A549 (cell line): ENCODE data around the gene KLHDC8A. TPM values are rescaled to one million over a fixed set of nuclear protein-coding genes. Genes with fewer than 3 reads are reported as not detected.

Experiments
- ATAC-seq, 2 experiments: fragments of 200-7000 bp in 1 of 2; fragments of >200 bp in 1 of 2; cut with Nextera tagmentation in 1 of 2; cut with Tn5 transposase in 1 of 2; 3 replicates each; pipeline versions ENCODE4 v1.8.0 to v1.9.1; 2018 to 2020; ENCODE audit warnings: mild to moderate bottlenecking in 1 of 2, moderate library complexity in 1 of 2
- CTCF ChIA-PET: fragments of 300-600 bp; sonication (Branson Sonifier 250); formaldehyde crosslinking; extraction: SDS; loops from one replicate; lab custom pipeline; 2021; ENCODE audit warnings: antibody characterized with exemption, inconsistent platforms; lab: Yijun Ruan, JAX
- POLR2A ChIA-PET: fragments of 350-600 bp; formaldehyde crosslinking; extraction: SDS; loops from one replicate; lab custom pipeline; 2021; ENCODE audit warnings: antibody characterized with exemption, inconsistent platforms; lab: Yijun Ruan, JAX
- DNase-seq, 2 experiments: peaks; one replicate each; pipeline versions ENCODE4 v3.0.0 to v3.0.0-alpha.2; 2011 to 2016; ENCODE audit warnings: low read depth in 1 of 2, low spot score in 1 of 2
- FAIRE-seq: peaks from 2 replicates; lab custom pipeline; 2011; peaks lifted over from hg19 to GRCh38; lab: Jason Lieb, UNC
- H3K27ac ChIP-seq, 2 experiments: fragments of >200 bp; sonication (Bioruptor Twin); formaldehyde crosslinking; 3 replicates each; pipeline ENCODE4 v1.5.1; 2016 to 2017
- H3K4me1 ChIP-seq: fragments of >200 bp; sonication (Bioruptor Twin); formaldehyde crosslinking; 3 replicates; pipeline ENCODE4 v1.6.1; 2016
- H3K4me2 ChIP-seq: fragments of >200 bp; sonication (Bioruptor Twin); formaldehyde crosslinking; 3 replicates; pipeline ENCODE4 v1.6.1; 2016
- H3K4me3 ChIP-seq: fragments of >200 bp; sonication (Bioruptor Twin); formaldehyde crosslinking; 3 replicates; pipeline ENCODE4 v1.5.1; 2016
- H3K9me3 ChIP-seq: fragments of >200 bp; sonication (Bioruptor Twin); formaldehyde crosslinking; 3 replicates; pipeline ENCODE4 v1.6.1; 2016
- BCL3 ChIP-seq: fragments of >200 bp; sonication (Bioruptor Twin); formaldehyde crosslinking; IDR thresholded peaks from 3 replicates; pipeline ENCODE4 v1.6.1; 2016
- CEBPB ChIP-seq, 2 experiments: fragments of >200 bp in 1 of 2; sonication (Bioruptor Twin) in 1 of 2; formaldehyde crosslinking in 1 of 2; IDR thresholded peaks; 2 replicates each; pipeline ENCODE4 v1.6.1; 2012 to 2016
- CHD2 ChIP-seq: fragments of 150-350 bp; IDR thresholded peaks from 2 replicates; pipeline ENCODE4 v1.6.1; 2014; ENCODE audit warnings: low read length; ENCODE audit not compliant: partially characterized antibody
- CHD4 ChIP-seq: fragments of 200-600 bp; sonication (generic); IDR thresholded peaks from 2 replicates; pipeline ENCODE4 v1.6.1; 2016; ENCODE audit warnings: antibody characterized with exemption, mild to moderate bottlenecking, borderline replicate concordance
- E2F6 ChIP-seq: IDR thresholded peaks from 2 replicates; pipeline ENCODE4 v1.6.1; 2012; ENCODE audit warnings: low read depth, borderline replicate concordance
- EHF ChIP-seq: fragments of 250-450 bp; sonication (Bioruptor Pico); IDR thresholded peaks from 2 replicates; pipeline ENCODE4 v1.5.0; 2020; ENCODE audit warnings: mild to moderate bottlenecking
- EHMT2 ChIP-seq: fragments of 200-600 bp; sonication (generic); IDR thresholded peaks from 2 replicates; pipeline ENCODE4 v1.6.1; 2016; ENCODE audit warnings: antibody characterized with exemption, low read depth, mild to moderate bottlenecking, moderate library complexity
- FOSB ChIP-seq: fragments of 250-450 bp; sonication (Bioruptor Pico); IDR thresholded peaks from 2 replicates; pipeline ENCODE4 v1.5.0; 2020; ENCODE audit warnings: mild to moderate bottlenecking, moderate library complexity
- FOXS1 ChIP-seq: fragments of 250-450 bp; sonication (Bioruptor Pico); IDR thresholded peaks from 2 replicates; pipeline ENCODE4 v1.5.0; 2020; ENCODE audit warnings: mild to moderate bottlenecking, moderate library complexity
- GATA3 ChIP-seq: IDR thresholded peaks from 2 replicates; pipeline ENCODE4 v1.6.1; 2012; ENCODE audit warnings: borderline replicate concordance
- HDAC2 ChIP-seq: fragments of 200-600 bp; sonication (generic); IDR thresholded peaks from 2 replicates; pipeline ENCODE4 v1.6.1; 2016
- HES2 ChIP-seq: fragments of >200 bp; sonication (Bioruptor Twin); formaldehyde crosslinking; IDR thresholded peaks from 2 replicates; pipeline ENCODE4 v1.6.1; 2016
- HEYL ChIP-seq: fragments of 250-450 bp; sonication (Bioruptor Pico); IDR thresholded peaks from 2 replicates; pipeline ENCODE4 v1.8.0; 2021; ENCODE audit warnings: mild to moderate bottlenecking, moderate library complexity
- HOXA7 ChIP-seq: fragments of 250-450 bp; sonication (Bioruptor Pico); IDR thresholded peaks from 2 replicates; pipeline ENCODE4 v1.5.0; 2020; ENCODE audit warnings: mild to moderate bottlenecking, moderate library complexity
- HOXB13 ChIP-seq: fragments of 250-450 bp; sonication (Bioruptor Pico); IDR thresholded peaks from 2 replicates; pipeline ENCODE4 v1.5.0; 2020; ENCODE audit warnings: low read depth, mild to moderate bottlenecking, moderate library complexity
- HOXB5 ChIP-seq: fragments of 250-450 bp; sonication (Bioruptor Pico); IDR thresholded peaks from 2 replicates; pipeline ENCODE4 v1.5.0; 2020; ENCODE audit warnings: mild to moderate bottlenecking, moderate library complexity
- KDM5A ChIP-seq: fragments of 200-600 bp; sonication (generic); IDR thresholded peaks from 2 replicates; pipeline ENCODE4 v1.6.1; 2016; ENCODE audit warnings: antibody characterized with exemption, mild to moderate bottlenecking
- MAFK ChIP-seq: fragments of 450-650 bp; IDR thresholded peaks from 2 replicates; pipeline ENCODE4 v1.6.1; 2014; ENCODE audit not compliant: partially characterized antibody
- MYC ChIP-seq: IDR thresholded peaks from 2 replicates; pipeline ENCODE4 v1.6.1; 2012; ENCODE audit warnings: mild to moderate bottlenecking, inconsistent platforms, low read length, improper control_type of control experiment, borderline replicate concordance
- NFE2L2 ChIP-seq: fragments of 150-350 bp; conservative IDR thresholded peaks from 2 replicates; pipeline ENCODE4 v1.6.1; 2014; ENCODE audit warnings: low read length
- NPAS2 ChIP-seq: fragments of 250-450 bp; sonication (Bioruptor Pico); IDR thresholded peaks from 2 replicates; pipeline ENCODE4 v1.8.0; 2022; ENCODE audit warnings: mild to moderate bottlenecking, moderate library complexity, borderline replicate concordance
- NR3C1 ChIP-seq: fragments of >200 bp; sonication (Bioruptor Twin); formaldehyde crosslinking; IDR thresholded peaks from 3 replicates; pipeline ENCODE4 v1.6.1; 2017
- POLR2A ChIP-seq: IDR thresholded peaks from 2 replicates; pipeline ENCODE4 v1.6.1; 2012; ENCODE audit warnings: mild to moderate bottlenecking, low read length
- POLR2AphosphoS2 ChIP-seq: conservative IDR thresholded peaks from 2 replicates; pipeline ENCODE4 v1.6.1; 2012; ENCODE audit warnings: low read length, improper control_type of control experiment, inconsistent platforms
- RAD21 ChIP-seq, 2 experiments: fragments of >200 bp in 1 of 2; sonication (Bioruptor Twin) in 1 of 2; formaldehyde crosslinking in 1 of 2; IDR thresholded peaks in 1 of 2; conservative IDR thresholded peaks in 1 of 2; 2 replicates in 1 of 2; 3 replicates in 1 of 2; pipeline ENCODE4 v1.6.1; 2012 to 2018; ENCODE audit warnings: inconsistent platforms in 1 of 2
- RARB ChIP-seq: fragments of 250-450 bp; sonication (Bioruptor Pico); IDR thresholded peaks from 2 replicates; pipeline ENCODE4 v1.8.0; 2021; ENCODE audit warnings: mild to moderate bottlenecking, moderate library complexity
- RCOR1 ChIP-seq: fragments of 150-350 bp; IDR thresholded peaks from 2 replicates; pipeline ENCODE4 v1.6.1; 2014; ENCODE audit warnings: antibody characterized with exemption, low read length, low read depth
- REST ChIP-seq: fragments of 200-600 bp; sonication (generic); IDR thresholded peaks from 2 replicates; pipeline ENCODE4 v1.6.1; 2016; ENCODE audit warnings: antibody characterized with exemption, mild to moderate bottlenecking, moderate library complexity
- RNF2 ChIP-seq: fragments of 200-600 bp; sonication (generic); IDR thresholded peaks from 2 replicates; pipeline ENCODE4 v1.6.1; 2016; ENCODE audit warnings: low read depth, mild to moderate bottlenecking, antibody characterized with exemption, moderate library complexity, borderline replicate concordance
- TFCP2L1 ChIP-seq: fragments of 250-450 bp; sonication (Bioruptor Pico); IDR thresholded peaks from 2 replicates; pipeline ENCODE4 v1.5.0; 2021; ENCODE audit warnings: mild to moderate bottlenecking
- ZFP36 ChIP-seq: fragments of 450-650 bp; IDR thresholded peaks from 2 replicates; pipeline ENCODE4 v1.6.1; 2014; ENCODE audit warnings: borderline replicate concordance; ENCODE audit not compliant: partially characterized antibody
- ZNF302 ChIP-seq: fragments of 250-450 bp; sonication (Bioruptor Pico); IDR thresholded peaks from 2 replicates; pipeline ENCODE4 v1.9.0; 2021; ENCODE audit warnings: inconsistent platforms, mild to moderate bottlenecking, moderate library complexity
- WGBS: methylation state at CpG from one replicate; pipeline ENCODE4 v1.1.6; 2017; ENCODE audit errors: missing lambda C conversion rate; 5-methylcytosine and 5-hydroxymethylcytosine counted together
- polyA plus RNA-seq, 4 experiments: library from polyadenylated mRNA; depleted of rRNA in 3 of 4; stranded (reverse); fragments of >200 nt; fragmentation: RNase III in 1 of 4; extraction: RNeasy Plus Mini Kit Qiagen cat#74134 plus additional on column Dnase treatment in 1 of 4; gene quantifications; 2 replicates in 3 of 4; 3 replicates in 1 of 4; pipeline ENCODE4 v1.2.3, GENCODE V29; 2011 to 2017
- TF ChIP-seq, protein P1 (sequence below): IDR thresholded peaks from 2 replicates; pipeline ENCODE4 v1.6.1; 2012
- TF ChIP-seq, protein P2 (sequence below): fragments of >200 bp; sonication (Bioruptor Twin); formaldehyde crosslinking; IDR thresholded peaks from 3 replicates; pipeline ENCODE4 v1.5.1; 2016

The KLHDC8A gene
- polyA plus RNA-seq, 2 of the 4 experiments (the other 2 are of a cell fraction): 0.34 to 0.40 TPM

DNA sequence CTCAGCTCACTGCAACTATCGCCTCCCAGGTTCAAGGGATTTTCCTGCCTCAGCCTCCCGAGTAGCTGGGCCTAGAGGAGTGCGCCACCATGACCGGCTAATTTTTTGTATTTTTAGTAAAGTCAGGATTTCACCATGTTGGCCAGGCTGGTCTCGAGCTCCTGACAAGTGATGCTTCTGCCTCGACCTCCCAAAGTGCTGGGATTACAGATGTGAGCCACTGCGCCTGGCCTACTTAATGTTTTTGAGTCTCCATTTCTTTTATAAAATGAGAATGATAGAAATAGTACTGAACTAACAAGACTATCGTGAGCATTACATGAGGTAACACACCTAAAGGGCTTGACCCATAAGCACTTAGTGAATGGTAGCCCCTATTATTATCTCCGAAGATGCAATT lies 56.6 kb downstream of the KLHDC8A start:
- FAIRE-seq: no peak
- POLR2A ChIA-PET: interaction anchor here (1.0 to 5.4 kb wide), 8 partner anchors 14 to 27 kb away, joined by 3 to 49 read pairs (median 12); partner anchors contain the start of gene NUAK2
- WGBS: 64% methylated on average over 9 of the region's 9 CpGs

More for the DNA sequence above, 56.6 kb downstream of the KLHDC8A start:
- no peak overlapping the region for H3K4me3 ChIP-seq
- no peaks in the 10 kb centered on the region for H3K9me3 ChIP-seq
- ATAC-seq: no peak
- H3K4me2 ChIP-seq: peak overlapping the region; percentile 68
- no peak for TF ChIP-seq REST
- TF ChIP-seq RCOR1: no peak
- no peak for TF ChIP-seq POLR2A
- TF ChIP-seq FOXS1 (CRISPR knock-in tag): peak; percentile 53; the same call in 1 of the 2 replicates
- no peak for TF ChIP-seq EHMT2
- peak; percentile 68; the same call in 1 of the 2 replicates for TF ChIP-seq HOXB5 (CRISPR knock-in tag)
- TF ChIP-seq EHF (CRISPR knock-in tag): peak; percentile 77; the same call in 1 of the 2 replicates
- TF ChIP-seq NFE2L2: no peak
- TF ChIP-seq HDAC2: no peak
- TF ChIP-seq HOXB13 (CRISPR knock-in tag): no peak; the same call in 1 of the 2 replicates
- TF ChIP-seq ZFP36: no peak
- no peak for TF ChIP-seq BCL3
- TF ChIP-seq CHD2: no peak
- TF ChIP-seq HES2: no peak
- TF ChIP-seq RAD21 (conservative IDR thresholded peaks at IDR 0.05 in 1 of 2, IDR thresholded peaks at IDR 0.05 in 1 of 2): no peak
- no peak for TF ChIP-seq CHD4
- TF ChIP-seq MAFK: no peak
- TF ChIP-seq, protein P1, sequence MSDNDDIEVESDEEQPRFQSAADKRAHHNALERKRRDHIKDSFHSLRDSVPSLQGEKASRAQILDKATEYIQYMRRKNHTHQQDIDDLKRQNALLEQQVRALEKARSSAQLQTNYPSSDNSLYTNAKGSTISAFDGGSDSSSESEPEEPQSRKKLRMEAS: no peak
- TF ChIP-seq E2F6: no peak
- TF ChIP-seq MYC: no peak
- no peak for TF ChIP-seq NR3C1
- peak; percentile 30; the same call in 1 of the 2 replicates for TF ChIP-seq HOXA7 (CRISPR knock-in tag)
- TF ChIP-seq KDM5A: no peak
- no peak for TF ChIP-seq NPAS2 (CRISPR knock-in tag)
- TF ChIP-seq HEYL (CRISPR knock-in tag): no peak
- peak; percentile 58 for TF ChIP-seq FOSB
- TF ChIP-seq CEBPB (IDR thresholded peaks at IDR 0.05): no peak; a peak in 1 of 4 replicates
- TF ChIP-seq, protein P2, sequence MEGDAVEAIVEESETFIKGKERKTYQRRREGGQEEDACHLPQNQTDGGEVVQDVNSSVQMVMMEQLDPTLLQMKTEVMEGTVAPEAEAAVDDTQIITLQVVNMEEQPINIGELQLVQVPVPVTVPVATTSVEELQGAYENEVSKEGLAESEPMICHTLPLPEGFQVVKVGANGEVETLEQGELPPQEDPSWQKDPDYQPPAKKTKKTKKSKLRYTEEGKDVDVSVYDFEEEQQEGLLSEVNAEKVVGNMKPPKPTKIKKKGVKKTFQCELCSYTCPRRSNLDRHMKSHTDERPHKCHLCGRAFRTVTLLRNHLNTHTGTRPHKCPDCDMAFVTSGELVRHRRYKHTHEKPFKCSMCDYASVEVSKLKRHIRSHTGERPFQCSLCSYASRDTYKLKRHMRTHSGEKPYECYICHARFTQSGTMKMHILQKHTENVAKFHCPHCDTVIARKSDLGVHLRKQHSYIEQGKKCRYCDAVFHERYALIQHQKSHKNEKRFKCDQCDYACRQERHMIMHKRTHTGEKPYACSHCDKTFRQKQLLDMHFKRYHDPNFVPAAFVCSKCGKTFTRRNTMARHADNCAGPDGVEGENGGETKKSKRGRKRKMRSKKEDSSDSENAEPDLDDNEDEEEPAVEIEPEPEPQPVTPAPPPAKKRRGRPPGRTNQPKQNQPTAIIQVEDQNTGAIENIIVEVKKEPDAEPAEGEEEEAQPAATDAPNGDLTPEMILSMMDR: no peak
- no peak for TF ChIP-seq TFCP2L1
- peak; percentile 68 for TF ChIP-seq ZNF302 (CRISPR knock-in tag)
- TF ChIP-seq GATA3: no peak
- no peak for TF ChIP-seq POLR2AphosphoS2
- no peak for TF ChIP-seq RNF2
- TF ChIP-seq RARB (CRISPR knock-in tag): no peak
- CTCF ChIA-PET: interaction anchor here (67.1 to 89.2 kb wide), 2 partner anchors 11 to 25 kb away, joined by 3627 read pairs; partner anchors contain the start of genes KLHDC8A and NUAK2
- peaks cover 94% of the 10 kb centered on the region for H3K4me1 ChIP-seq
- H3K27ac ChIP-seq: peak overlapping the region; percentile 98 to 99
- DNase-seq: no peak
